ENCODE results near the gene GOLIM4. TPM values are rescaled to one million over a fixed set of nuclear protein-coding genes. Genes with fewer than 3 reads are reported as not detected.

GOLIM4 gene
- total RNA-seq, 4 donors from 2014 or later, result 16.0 to 21.3 (median 20.2) TPM

DNA sequence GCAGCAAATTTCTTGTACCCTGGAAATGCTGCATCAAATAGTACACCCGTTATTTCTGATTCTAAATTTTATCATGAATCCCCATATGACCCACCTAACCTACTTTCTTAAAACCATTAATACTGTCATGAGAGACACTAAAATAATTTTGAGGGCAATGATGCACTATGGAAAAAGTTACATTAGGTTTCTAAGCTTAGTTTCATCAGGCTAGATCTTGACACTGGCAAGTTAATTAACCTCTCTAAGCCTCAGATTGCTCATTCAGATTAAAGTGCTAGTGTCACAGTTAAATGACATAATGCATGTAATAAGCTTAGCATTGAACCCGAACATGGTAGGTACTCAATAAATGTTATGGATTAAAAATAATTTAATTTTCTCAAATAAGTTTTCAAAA, 8.2 kb downstream of the GOLIM4 start:
- Histone ChIP-seq H3K36me3 (no peaks in the 10 kb centered on the region), H3K4me3 (no peak overlapping the region), H3K4me1 (peaks cover 27% of the 10 kb centered on the region), H3K27ac (no peak overlapping the region), H3K27me3 (no peaks in the 10 kb centered on the region), H3K9me3 (no peaks in the 10 kb centered on the region)
- WGBS, result 88% methylated on average over 2 of the region's 2 CpGs
- TF ChIP-seq, protein P1, sequence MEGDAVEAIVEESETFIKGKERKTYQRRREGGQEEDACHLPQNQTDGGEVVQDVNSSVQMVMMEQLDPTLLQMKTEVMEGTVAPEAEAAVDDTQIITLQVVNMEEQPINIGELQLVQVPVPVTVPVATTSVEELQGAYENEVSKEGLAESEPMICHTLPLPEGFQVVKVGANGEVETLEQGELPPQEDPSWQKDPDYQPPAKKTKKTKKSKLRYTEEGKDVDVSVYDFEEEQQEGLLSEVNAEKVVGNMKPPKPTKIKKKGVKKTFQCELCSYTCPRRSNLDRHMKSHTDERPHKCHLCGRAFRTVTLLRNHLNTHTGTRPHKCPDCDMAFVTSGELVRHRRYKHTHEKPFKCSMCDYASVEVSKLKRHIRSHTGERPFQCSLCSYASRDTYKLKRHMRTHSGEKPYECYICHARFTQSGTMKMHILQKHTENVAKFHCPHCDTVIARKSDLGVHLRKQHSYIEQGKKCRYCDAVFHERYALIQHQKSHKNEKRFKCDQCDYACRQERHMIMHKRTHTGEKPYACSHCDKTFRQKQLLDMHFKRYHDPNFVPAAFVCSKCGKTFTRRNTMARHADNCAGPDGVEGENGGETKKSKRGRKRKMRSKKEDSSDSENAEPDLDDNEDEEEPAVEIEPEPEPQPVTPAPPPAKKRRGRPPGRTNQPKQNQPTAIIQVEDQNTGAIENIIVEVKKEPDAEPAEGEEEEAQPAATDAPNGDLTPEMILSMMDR (IDR thresholded peaks at IDR 0.05), result no peak
- TF ChIP-seq POLR2AphosphoS5 (IDR thresholded peaks at IDR 0.05) (no peak), EP300 (IDR thresholded peaks at IDR 0.05) (no peak), POLR2A (IDR thresholded peaks at IDR 0.05) (no peak)
- DNase-seq (ENCODE audit: low spot score in 2 of 2), result no peak

DNA sequence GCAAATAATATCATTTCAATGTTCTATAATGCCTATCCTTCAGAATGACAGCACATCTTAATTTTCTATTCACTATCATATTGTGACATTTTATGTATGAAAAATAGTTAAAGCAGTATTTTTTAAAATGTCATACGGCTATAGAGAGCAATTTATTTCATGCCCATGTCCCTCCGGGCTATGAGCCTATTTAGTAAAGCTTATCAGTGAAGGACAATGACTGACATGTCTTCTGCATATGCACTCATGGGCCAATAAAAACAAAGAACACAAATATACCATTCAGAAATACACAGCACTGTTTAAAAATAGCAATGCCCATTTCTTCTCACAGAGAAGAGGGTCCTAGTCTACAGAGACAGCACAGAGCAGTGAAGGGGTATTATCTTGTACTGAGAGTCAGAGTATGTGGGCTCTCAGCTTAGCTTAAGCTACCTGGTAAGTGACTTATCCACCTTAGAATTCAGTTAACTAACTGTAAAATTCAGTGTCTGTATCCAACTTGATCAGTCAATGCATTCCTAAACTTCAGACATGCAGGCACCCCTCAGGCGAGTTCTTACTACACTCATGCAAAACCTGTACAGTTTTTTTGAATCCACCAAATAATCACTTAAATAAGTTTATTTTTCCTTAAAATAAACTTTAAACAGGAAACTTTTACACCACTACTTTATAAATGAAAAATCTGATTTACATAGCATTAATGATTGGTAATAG, 9.0 kb downstream of the GOLIM4 start:
- Histone ChIP-seq H3K27ac (no peak overlapping the region), H3K9me3 (no peaks in the 10 kb centered on the region), H3K27me3 (no peaks in the 10 kb centered on the region), H3K4me1 (peaks cover 19% of the 10 kb centered on the region), H3K4me3 (no peak overlapping the region), H3K36me3 (no peaks in the 10 kb centered on the region)
- no peak for DNase-seq (ENCODE audit: low spot score in 2 of 2)
- WGBS, result 80% methylated on average over 3 of the region's 3 CpGs
- TF ChIP-seq EP300 (IDR thresholded peaks at IDR 0.05) (no peak), POLR2A (IDR thresholded peaks at IDR 0.05) (no peak), POLR2AphosphoS5 (IDR thresholded peaks at IDR 0.05) (no peak)
- TF ChIP-seq, protein P1 (IDR thresholded peaks at IDR 0.05), result no peak

DNA sequence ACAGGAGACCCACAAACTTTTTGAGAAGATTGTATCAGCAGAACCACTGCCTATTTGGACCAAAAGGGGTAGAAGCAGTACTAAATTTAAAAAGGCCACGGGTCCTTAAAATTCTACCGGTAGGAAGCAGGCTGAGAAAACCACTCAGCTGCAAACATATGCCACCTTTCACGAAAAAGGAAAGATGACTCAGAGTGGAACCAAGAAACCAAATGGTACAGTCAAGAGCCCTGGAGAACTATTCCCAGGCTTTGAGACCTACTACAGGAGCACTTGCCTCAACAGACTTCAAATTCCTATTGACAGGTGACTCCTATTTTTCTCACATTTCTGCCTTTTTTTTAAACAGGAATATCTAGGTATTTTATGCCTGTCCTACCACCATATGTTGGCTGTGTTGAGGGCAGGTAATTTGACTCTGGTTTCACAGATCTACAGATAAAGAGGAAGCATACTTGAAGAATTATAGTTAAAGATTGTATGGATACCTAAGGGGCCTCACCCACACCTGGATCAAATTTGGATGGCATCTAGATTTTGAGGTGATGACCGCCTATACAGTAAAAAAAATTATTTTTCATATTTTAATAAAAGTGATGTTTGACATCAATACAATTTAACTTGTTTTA, 10.1 kb downstream of the GOLIM4 start:
- no peaks in the 10 kb centered on the region for H3K36me3 ChIP-seq
- 85% methylated on average over 4 of the region's 4 CpGs for WGBS
- H3K9me3 ChIP-seq, result no peaks in the 10 kb centered on the region
- H3K27ac ChIP-seq, result no peak overlapping the region
- no peak overlapping the region for H3K4me3 ChIP-seq
- no peak for DNase-seq (ENCODE audit: low spot score in 2 of 2)
- H3K27me3 ChIP-seq, result no peaks in the 10 kb centered on the region
- H3K4me1 ChIP-seq, result peaks cover 8% of the 10 kb centered on the region
- TF ChIP-seq POLR2AphosphoS5 (IDR thresholded peaks at IDR 0.05) (no peak), POLR2A (IDR thresholded peaks at IDR 0.05) (no peak)

DNA sequence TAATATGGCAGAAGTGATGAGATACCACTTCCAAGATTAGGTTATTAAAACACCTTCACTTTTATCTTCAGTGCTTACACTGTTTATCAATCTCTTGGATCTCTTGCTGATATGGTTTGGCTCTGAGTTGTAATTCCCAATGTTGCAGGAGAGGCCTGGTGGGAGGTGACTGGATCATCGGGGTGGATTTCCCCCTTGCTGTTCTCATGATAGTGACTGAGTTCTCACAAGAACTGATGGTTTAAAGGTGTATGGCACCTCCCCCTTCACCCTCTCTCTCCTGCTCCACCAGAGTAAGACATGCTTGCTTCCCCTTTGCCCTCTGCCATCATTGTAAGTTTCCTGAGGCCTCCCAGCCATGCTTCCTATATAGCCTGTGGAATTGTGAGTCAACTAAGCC, 11.8 kb downstream of the GOLIM4 start:
- 81% methylated on average over 1 of the region's 1 CpG for WGBS
- Histone ChIP-seq H3K36me3 (no peaks in the 10 kb centered on the region), H3K4me3 (no peak overlapping the region), H3K9me3 (no peaks in the 10 kb centered on the region), H3K4me1 (peaks cover 6% of the 10 kb centered on the region), H3K27me3 (no peaks in the 10 kb centered on the region), H3K27ac (no peak overlapping the region)
- TF ChIP-seq EP300 (IDR thresholded peaks at IDR 0.05) (no peak), POLR2AphosphoS5 (IDR thresholded peaks at IDR 0.05) (no peak), POLR2A (IDR thresholded peaks at IDR 0.05) (no peak)
- TF ChIP-seq, protein P1 (IDR thresholded peaks at IDR 0.05), result no peak
- DNase-seq (ENCODE audit: low spot score in 2 of 2), result no peak

DNA sequence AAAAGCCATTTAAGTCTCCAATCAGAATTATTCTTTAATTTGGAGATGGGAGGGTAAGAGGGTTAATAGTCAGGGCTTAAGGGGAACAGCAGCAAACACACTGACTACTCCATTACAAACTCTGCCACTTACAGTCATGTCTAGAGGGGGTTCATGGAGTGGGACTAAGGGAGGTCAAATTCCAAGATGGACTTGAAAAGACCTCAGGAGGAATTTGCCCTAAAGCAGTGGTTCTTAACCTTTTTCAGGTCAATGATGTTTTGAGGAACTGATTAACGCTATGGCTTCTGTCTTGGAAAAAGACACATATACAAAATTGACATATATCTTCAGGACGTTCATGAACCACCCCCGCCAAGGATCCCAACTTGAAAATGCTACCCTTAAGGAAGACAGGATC, 13.9 kb downstream of the GOLIM4 start:
- TF ChIP-seq, protein P1 (IDR thresholded peaks at IDR 0.05), result no peak
- TF ChIP-seq POLR2AphosphoS5 (IDR thresholded peaks at IDR 0.05), result no peak
- no peak for TF ChIP-seq POLR2A (IDR thresholded peaks at IDR 0.05)
- TF ChIP-seq EP300 (IDR thresholded peaks at IDR 0.05), result no peak
- no peak overlapping the region for H3K4me3 ChIP-seq
- 84% methylated on average over 3 of the region's 3 CpGs for WGBS

More for the DNA sequence above, 13.9 kb downstream of the GOLIM4 start:
- no peaks in the 10 kb centered on the region for H3K36me3 ChIP-seq
- no peak overlapping the region for H3K27ac ChIP-seq
- no peaks in the 10 kb centered on the region for H3K27me3 ChIP-seq
- DNase-seq (ENCODE audit: low spot score in 2 of 2), result no peak
- no peaks in the 10 kb centered on the region for H3K4me1 ChIP-seq
- no peaks in the 10 kb centered on the region for H3K9me3 ChIP-seq
